MM.1S (cell line): ENCODE data around the gene CLGN.

Experiments
- DNase-seq: peaks from one replicate; pipeline ENCODE4 v3.0.0-alpha.2; 2015
- H2AFZ ChIP-seq: fragments of 300-600 bp; sonication (generic); 2 replicates; pipeline ENCODE4 v1.6.0; 2016; ENCODE audit warnings: antibody characterized with exemption, low read length
- H3F3A ChIP-seq: fragments of 300-600 bp; sonication (generic); 2 replicates; pipeline ENCODE4 v1.6.1; 2016; ENCODE audit warnings: mild to moderate bottlenecking, antibody characterized with exemption, low read length, moderate library complexity, mixed read lengths; ENCODE audit not compliant: insufficient read depth
- H3K27ac ChIP-seq: fragments of 300-600 bp; sonication (generic); 2 replicates; pipeline ENCODE4 v1.5.1; 2016; ENCODE audit warnings: mild to moderate bottlenecking, low read length
- H3K27me3 ChIP-seq: fragments of 300-600 bp; sonication (generic); replicated peaks from 2 replicates; pipeline ENCODE4 v1.6.0; 2016; ENCODE audit warnings: low read length; ENCODE audit not compliant: insufficient read depth
- H3K36me3 ChIP-seq: fragments of 300-600 bp; sonication (generic); replicated peaks from 2 replicates; pipeline ENCODE4 v1.6.1; 2016; ENCODE audit warnings: mild to moderate bottlenecking, low read length, mixed read lengths; ENCODE audit not compliant: insufficient read depth
- H3K4me1 ChIP-seq: fragments of 300-600 bp; sonication (generic); 2 replicates; pipeline ENCODE4 v1.6.1; 2016; ENCODE audit warnings: low read length, mixed read lengths
- H3K4me2 ChIP-seq: fragments of 300-600 bp; sonication (generic); 2 replicates; pipeline ENCODE4 v1.6.0; 2016; ENCODE audit warnings: low read depth, low read length
- H3K4me3 ChIP-seq: fragments of 300-600 bp; sonication (generic); 2 replicates; pipeline ENCODE4 v1.5.1; 2016; ENCODE audit warnings: low read length, mixed read lengths
- H3K79me2 ChIP-seq: fragments of 300-600 bp; sonication (generic); 2 replicates; pipeline ENCODE4 v1.6.1; 2016; ENCODE audit warnings: mixed run types, low read length, mixed read lengths
- H3K9ac ChIP-seq: fragments of 300-600 bp; sonication (generic); 2 replicates; pipeline ENCODE4 v1.6.1; 2016; ENCODE audit warnings: low read length, mixed read lengths
- H3K9me2 ChIP-seq: fragments of 300-600 bp; sonication (generic); replicated peaks from 2 replicates; pipeline ENCODE4 v1.6.1; 2016; ENCODE audit warnings: mild to moderate bottlenecking, low read length, mixed read lengths; ENCODE audit not compliant: insufficient read depth
- H3K9me3 ChIP-seq: fragments of 300-600 bp; sonication (generic); replicated peaks from 2 replicates; pipeline ENCODE4 v1.6.1; 2016; ENCODE audit warnings: mild to moderate bottlenecking, low read length, mixed read lengths; ENCODE audit not compliant: insufficient read depth
- H4K20me1 ChIP-seq: fragments of 300-600 bp; sonication (generic); 2 replicates; pipeline ENCODE4 v1.6.1; 2016; ENCODE audit warnings: mild to moderate bottlenecking, low read length, moderate library complexity, mixed read lengths; ENCODE audit not compliant: insufficient read depth
- EZH2 ChIP-seq: fragments of 300-600 bp; sonication (generic); optimal IDR thresholded peaks from 2 replicates; pipeline ENCODE3; 2017; ENCODE audit warnings: low read depth, mild to moderate bottlenecking, antibody characterized with exemption, low read length, mixed read lengths
- EZH2phosphoT487 ChIP-seq: fragments of 300-600 bp; sonication (generic); IDR thresholded peaks from 2 replicates; pipeline ENCODE4 v1.6.1; 2018; ENCODE audit warnings: antibody characterized with exemption, low read length
- TF ChIP-seq, protein P1 (sequence below): fragments of 300-600 bp; sonication (generic); IDR thresholded peaks from 2 replicates; pipeline ENCODE4 v1.5.1; 2016; ENCODE audit warnings: antibody characterized with exemption, low read length, mixed read lengths

The CLGN gene

DNA sequence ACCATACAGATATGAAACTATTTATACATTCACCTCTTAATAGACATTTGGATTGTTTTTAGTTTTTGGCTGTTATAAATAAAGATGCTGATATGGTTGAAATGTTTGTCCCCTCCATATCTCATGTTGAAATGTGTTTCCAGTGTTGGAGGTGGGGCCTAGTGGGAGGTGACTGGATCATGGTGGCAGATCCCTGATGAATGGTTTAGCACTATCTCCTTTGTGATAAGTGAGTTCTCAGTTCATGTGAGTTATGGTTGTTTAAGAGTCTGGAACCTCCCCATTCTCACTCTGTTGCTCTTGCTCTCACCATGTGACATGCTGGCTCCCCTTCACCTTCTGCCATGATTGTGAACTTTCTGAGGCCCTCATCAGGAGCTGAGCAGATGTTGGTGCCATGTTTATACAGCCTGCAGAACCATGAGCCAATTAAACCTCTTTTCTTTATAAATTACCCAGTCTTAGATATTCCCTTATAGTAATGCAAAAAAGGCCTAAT, 12.2 kb upstream of the CLGN start:
- Histone ChIP-seq H3K9me2 (no peaks in the 10 kb centered on the region), H3K9ac (no peak overlapping the region), H3K9me3 (no peaks in the 10 kb centered on the region), H3K27me3 (no peaks in the 10 kb centered on the region), H3K27ac (no peak overlapping the region), H3F3A (no peaks in the 10 kb centered on the region), H3K4me1 (no peaks in the 10 kb centered on the region), H3K4me3 (no peak overlapping the region), H3K79me2 (no peaks in the 10 kb centered on the region), H3K36me3 (no peaks in the 10 kb centered on the region), H3K4me2 (no peak overlapping the region), H4K20me1 (no peaks in the 10 kb centered on the region), H2AFZ (no peak overlapping the region)
- DNase-seq: no peak
- TF ChIP-seq EZH2 (no peak), EZH2phosphoT487 (no peak)
- TF ChIP-seq, protein P1, sequence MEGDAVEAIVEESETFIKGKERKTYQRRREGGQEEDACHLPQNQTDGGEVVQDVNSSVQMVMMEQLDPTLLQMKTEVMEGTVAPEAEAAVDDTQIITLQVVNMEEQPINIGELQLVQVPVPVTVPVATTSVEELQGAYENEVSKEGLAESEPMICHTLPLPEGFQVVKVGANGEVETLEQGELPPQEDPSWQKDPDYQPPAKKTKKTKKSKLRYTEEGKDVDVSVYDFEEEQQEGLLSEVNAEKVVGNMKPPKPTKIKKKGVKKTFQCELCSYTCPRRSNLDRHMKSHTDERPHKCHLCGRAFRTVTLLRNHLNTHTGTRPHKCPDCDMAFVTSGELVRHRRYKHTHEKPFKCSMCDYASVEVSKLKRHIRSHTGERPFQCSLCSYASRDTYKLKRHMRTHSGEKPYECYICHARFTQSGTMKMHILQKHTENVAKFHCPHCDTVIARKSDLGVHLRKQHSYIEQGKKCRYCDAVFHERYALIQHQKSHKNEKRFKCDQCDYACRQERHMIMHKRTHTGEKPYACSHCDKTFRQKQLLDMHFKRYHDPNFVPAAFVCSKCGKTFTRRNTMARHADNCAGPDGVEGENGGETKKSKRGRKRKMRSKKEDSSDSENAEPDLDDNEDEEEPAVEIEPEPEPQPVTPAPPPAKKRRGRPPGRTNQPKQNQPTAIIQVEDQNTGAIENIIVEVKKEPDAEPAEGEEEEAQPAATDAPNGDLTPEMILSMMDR: no peak

DNA sequence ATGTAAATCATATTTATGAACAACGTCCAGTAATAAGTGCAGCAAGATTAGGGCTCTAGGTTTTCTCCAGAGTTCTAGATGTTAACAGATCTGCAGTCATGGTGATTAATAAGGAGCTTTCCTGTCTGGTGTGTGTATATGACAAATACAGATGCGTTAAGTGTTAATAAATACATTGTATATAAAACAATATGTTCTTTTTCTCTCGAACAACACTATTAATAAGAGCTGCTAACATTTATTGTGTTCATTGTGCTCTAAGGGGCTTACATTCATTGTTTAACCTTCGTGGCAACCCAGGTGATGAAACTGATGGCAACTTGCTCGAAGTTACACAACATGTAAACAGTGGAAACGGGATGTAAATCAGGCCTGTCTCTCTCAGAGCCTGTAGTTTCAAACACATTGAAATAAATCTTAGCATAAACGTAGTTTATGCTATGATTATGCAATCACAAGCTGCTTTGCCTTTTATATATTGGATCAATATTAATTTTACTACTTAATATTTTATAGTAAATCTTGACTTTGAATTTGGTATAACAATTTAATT, 547 bp upstream of the CLGN start:
- H3K27me3 ChIP-seq: no peaks in the 10 kb centered on the region
- H2AFZ ChIP-seq: peak overlapping the region; percentile 94
- peak overlapping the region; percentile 50; the same call in 1 of the 2 replicates for H3K9ac ChIP-seq
- no peaks in the 10 kb centered on the region for H3K4me1 ChIP-seq
- no peaks in the 10 kb centered on the region for H3K9me2 ChIP-seq
- no peak for DNase-seq
- no peaks in the 10 kb centered on the region for H4K20me1 ChIP-seq
- H3K79me2 ChIP-seq: no peaks in the 10 kb centered on the region
- peak overlapping the region; percentile 35; the same call in 1 of the 2 replicates for H3K27ac ChIP-seq
- peak overlapping the region; percentile 95 for H3K4me2 ChIP-seq
- TF ChIP-seq EZH2 (no peak), EZH2phosphoT487 (no peak)
- TF ChIP-seq, protein P1: no peak
- H3K9me3 ChIP-seq: no peaks in the 10 kb centered on the region
- peaks cover 17% of the 10 kb centered on the region for H3F3A ChIP-seq
- peak overlapping the region; percentile 85 for H3K4me3 ChIP-seq
- H3K36me3 ChIP-seq: no peaks in the 10 kb centered on the region

DNA sequence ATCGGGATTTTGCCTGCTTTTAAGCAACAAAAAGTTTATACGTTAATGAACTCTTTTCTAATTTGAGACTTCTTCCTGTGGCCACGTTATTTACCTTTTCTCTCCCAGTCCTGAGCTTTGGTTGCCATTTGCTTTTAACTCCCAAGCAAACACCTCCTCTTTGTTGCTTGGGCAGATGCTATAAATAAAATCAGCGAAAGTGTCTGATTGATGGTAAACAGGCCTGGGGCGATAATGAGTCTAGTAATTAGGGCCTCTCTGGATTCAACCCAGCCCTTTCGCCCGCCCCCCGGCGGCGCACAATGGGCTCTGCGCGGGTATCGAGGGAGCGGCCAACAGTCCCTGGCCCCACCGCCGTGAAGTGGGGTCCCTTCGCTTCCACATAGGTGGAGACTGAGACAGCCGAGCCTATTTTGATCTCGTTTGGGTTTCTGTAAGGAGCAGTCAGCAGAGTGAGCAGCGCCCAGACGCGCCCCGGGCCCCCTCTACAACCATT, 790 bp downstream of the CLGN start:
- Histone ChIP-seq H3K9me2 (no peaks in the 10 kb centered on the region), H3K27ac (peak overlapping the region; percentile 35; the same call in 1 of the 2 replicates), H3K4me3 (peak overlapping the region; percentile 85), H3K9ac (peak overlapping the region; percentile 50; the same call in 1 of the 2 replicates), H4K20me1 (no peaks in the 10 kb centered on the region), H3F3A (peaks cover 17% of the 10 kb centered on the region), H3K4me2 (peak overlapping the region; percentile 95), H3K79me2 (no peaks in the 10 kb centered on the region), H3K4me1 (no peaks in the 10 kb centered on the region), H3K27me3 (no peaks in the 10 kb centered on the region), H3K9me3 (no peaks in the 10 kb centered on the region), H2AFZ (peak overlapping the region; percentile 94), H3K36me3 (no peaks in the 10 kb centered on the region)
- DNase-seq: peak; percentile 41
- no peak for TF ChIP-seq EZH2phosphoT487
- TF ChIP-seq, protein P1: peak; percentile 30; the same call in 1 of the 2 replicates
